ENCODE data around the gene ACOXL.

Gene ACOXL

GRCh38 chr2:111113838-111114237 is 381.5 kb downstream of the ACOXL start:
- no peak for DNase-seq (ENCODE audit: low read depth in 3 of 3)

- DNase-seq (ENCODE audit: low read depth in 3 of 3) = no peak
Measured at GRCh38 chr2:111116011-111116746, 383.8 kb downstream of the ACOXL start.

- peak in 2 of 3 experiments; percentile 30 to 69 for DNase-seq (ENCODE audit: low read depth in 3 of 3)
Measured at GRCh38 chr2:111116843-111117597, 384.6 kb downstream of the ACOXL start.

- peak in 1 of 3 experiments; percentile 32 for DNase-seq (ENCODE audit: low read depth in 3 of 3)
Measured at GRCh38 chr2:111117598-111118480, 385.5 kb downstream of the ACOXL start.

GRCh38 chr2:111118481-111118980 is 386.2 kb downstream of the ACOXL start:
- DNase-seq (ENCODE audit: low read depth in 3 of 3) = no peak

GRCh38 chr2:111118981-111119821 is 386.8 kb downstream of the ACOXL start:
- DNase-seq (ENCODE audit: low read depth in 3 of 3) = peak in 1 of 3 experiments; percentile 14

GRCh38 chr2:111119822-111120252 is 387.5 kb downstream of the ACOXL start:
- DNase-seq (ENCODE audit: low read depth in 3 of 3) = no peak

GRCh38 chr2:111120253-111121027 is 388.1 kb downstream of the ACOXL start, which contains the start of gene BCL2L11:
BCL2L11 (plus strand) TSS chr2:111120914; CDS start chr2:111123746, 2,832 bp downstream.
- peak; percentile 69 to 91 (median 83) for DNase-seq (ENCODE audit: low read depth in 3 of 3)

- DNase-seq (ENCODE audit: low read depth in 3 of 3) = peak in 2 of 3 experiments; percentile 35 to 42
Measured at GRCh38 chr2:111121028-111121827, 388.9 kb downstream of the ACOXL start.

GRCh38 chr2:111121828-111122630 is 389.7 kb downstream of the ACOXL start:
- peak in 2 of 3 experiments; percentile 60 to 78 for DNase-seq (ENCODE audit: low read depth in 3 of 3)

GRCh38 chr2:111122631-111123421 is 390.5 kb downstream of the ACOXL start:
- DNase-seq (ENCODE audit: low read depth in 3 of 3) = no peak

- no peak for DNase-seq (ENCODE audit: low read depth in 3 of 3)
Measured at GRCh38 chr2:111123751-111124150, 391.4 kb downstream of the ACOXL start.

GRCh38 chr2:111126581-111126980 is 394.2 kb downstream of the ACOXL start:
- no peak for DNase-seq (ENCODE audit: low read depth in 3 of 3)

- DNase-seq (ENCODE audit: low read depth in 3 of 3) = no peak
Measured at GRCh38 chr2:111127351-111127750, 395.0 kb downstream of the ACOXL start.

- DNase-seq (ENCODE audit: low read depth in 3 of 3) = no peak
Measured at GRCh38 chr2:111128096-111128495, 395.7 kb downstream of the ACOXL start.

GRCh38 chr2:111133603-111134002 is 401.2 kb downstream of the ACOXL start:
- DNase-seq (ENCODE audit: low read depth in 3 of 3) = no peak

- DNase-seq (ENCODE audit: low read depth in 3 of 3) = no peak
Measured at GRCh38 chr2:111134055-111134454, 401.7 kb downstream of the ACOXL start.
